ENCODE results near the gene SPO11. TPM values are rescaled to one million over a fixed set of nuclear protein-coding genes. Genes with fewer than 3 reads are reported as not detected.
A peak's percentile ranks its signal among the peaks of the same experiment; 100 is the strongest.

Gene SPO11
- total and polyA plus RNA-seq, 2 of the 13 experiments (the other 11 are each of a cell fraction or from before 2014, with no cell fraction given) = not detected

GRCh38 chr20:57351042-57351783, 21.6 kb downstream of the SPO11 start, which contains the start of gene RAE1 (continued):
- no peak for TF ChIP-seq ZBTB37 (CRISPR knock-in tag; IDR thresholded peaks at IDR 0.05)
- 0 out of 2 replicates have a peak, but pooled peaks have one; percentile 67 for TF ChIP-seq ZNF234 (CRISPR knock-in tag; conservative IDR thresholded peaks at IDR 0.05)
- no peak for TF ChIP-seq NFIB (CRISPR knock-in tag; IDR thresholded peaks at IDR 0.05; ENCODE audit: borderline replicate concordance)
- TF ChIP-seq ZSCAN5A (CRISPR knock-in tag; IDR thresholded peaks at IDR 0.05; ENCODE audit: borderline replicate concordance) = peak; percentile 56; the same call in 1 of the 2 replicates
- TF ChIP-seq E2F5 (CRISPR knock-in tag; conservative IDR thresholded peaks at IDR 0.05) = 0 out of 2 replicates have a peak, but pooled peaks have one; percentile 30
- TF ChIP-seq ZNF101 (CRISPR knock-in tag; IDR thresholded peaks at IDR 0.05; ENCODE audit: borderline replicate concordance, low read depth) = peak; percentile 88; the same call in 1 of the 2 replicates
- TF ChIP-seq TARDBP (CRISPR knock-in tag; IDR thresholded peaks at IDR 0.05) = peak; percentile 88
- TF ChIP-seq POLR2AphosphoS5 (IDR thresholded peaks at IDR 0.05; ENCODE audit: low read depth, low read length) = peak; percentile 93
- TF ChIP-seq IKZF5 (CRISPR knock-in tag; IDR thresholded peaks at IDR 0.05) = no peak
- peak; percentile 95 for TF ChIP-seq ZC3H13 (CRISPR knock-in tag; IDR thresholded peaks at IDR 0.05)
- peak; percentile 84 for TF ChIP-seq ZNF570 (CRISPR knock-in tag; IDR thresholded peaks at IDR 0.05; ENCODE audit: borderline replicate concordance)
- peak; percentile 70; the same call in 1 of the 2 replicates for TF ChIP-seq ZNF510 (CRISPR knock-in tag; IDR thresholded peaks at IDR 0.05; ENCODE audit: low read depth)
- no peak for TF ChIP-seq MIER2 (CRISPR knock-in tag; IDR thresholded peaks at IDR 0.05)
- peak; percentile 40; the same call in 1 of the 2 replicates for TF ChIP-seq ZSCAN9 (CRISPR knock-in tag; IDR thresholded peaks at IDR 0.05; ENCODE audit: borderline replicate concordance)
- no peak for TF ChIP-seq ZNF644 (CRISPR knock-in tag; IDR thresholded peaks at IDR 0.05; ENCODE audit: low read depth)
- no peak for TF ChIP-seq GPBP1L1 (CRISPR knock-in tag; IDR thresholded peaks at IDR 0.05)
- peak; percentile 83; the same call in 1 of the 2 replicates for TF ChIP-seq ZFYVE20 (CRISPR knock-in tag; IDR thresholded peaks at IDR 0.05; ENCODE audit: borderline replicate concordance, low read depth)
- no peak; the same call in 1 of the 2 replicates for TF ChIP-seq ZNF724P (CRISPR knock-in tag; IDR thresholded peaks at IDR 0.05; ENCODE audit: borderline replicate concordance)
- TF ChIP-seq ZNF326 (CRISPR knock-in tag; IDR thresholded peaks at IDR 0.05; ENCODE audit: borderline replicate concordance) = no peak
- TF ChIP-seq ARNT (IDR thresholded peaks at IDR 0.05) = no peak
- no peak; the same call in 1 of the 2 replicates for TF ChIP-seq MAZ (IDR thresholded peaks at IDR 0.05; ENCODE audit: borderline replicate concordance, low read depth, low read length)
- peak; percentile 83 for TF ChIP-seq MAZ (CRISPR knock-in tag; IDR thresholded peaks at IDR 0.05; ENCODE audit: low read depth)
